ENCODE results near the gene PHYKPL. TPM values are rescaled to one million over a fixed set of nuclear protein-coding genes. Genes with fewer than 3 reads are reported as not detected.

PHYKPL gene
- total RNA-seq, 1 donor from 2014 or later = 20.5 TPM

GRCh38 chr5:178192244-178192643 lies 40.4 kb downstream of the PHYKPL start:
- Mint-ChIP-seq H3K4me1 (peaks cover 27% of the 10 kb centered on the region), H3K27ac (no peak overlapping the region), H3K27me3 (ENCODE audit: insufficient read depth, low read depth) (peaks cover 3% of the 10 kb centered on the region), H3K4me3 (no peak overlapping the region), H3K9me3 (peaks cover 11% of the 10 kb centered on the region), H3K36me3 (no peaks in the 10 kb centered on the region)
- no peaks in the 10 kb centered on the region for H3K36me3 ChIP-seq
- H3F3A ChIP-seq (ENCODE audit: low read depth) = peaks cover 17% of the 10 kb centered on the region
- no peak overlapping the region for H3K9ac ChIP-seq
- H3K27ac ChIP-seq = no peak overlapping the region
- no peak for DNase-seq (ENCODE audit: low spot score)
- H3K27me3 ChIP-seq = no peaks in the 10 kb centered on the region
- no peak for TF ChIP-seq EZH2 (IDR thresholded peaks at IDR 0.05)
- H3K4me1 ChIP-seq = peaks cover 14% of the 10 kb centered on the region
- no peak overlapping the region for H2AFZ ChIP-seq (replicated peaks)
- H3K4me2 ChIP-seq = no peak overlapping the region
- no peaks in the 10 kb centered on the region for H3K79me2 ChIP-seq (ENCODE audit: low read depth)
- no peaks in the 10 kb centered on the region for H4K20me1 ChIP-seq (ENCODE audit: low read depth)
- no peaks in the 10 kb centered on the region for H3K9me3 ChIP-seq (ENCODE audit: low read depth)
- H3K4me3 ChIP-seq = no peak overlapping the region

GRCh38 chr5:178191661-178192060 lies 40.9 kb downstream of the PHYKPL start:
- H3K4me3 ChIP-seq = no peak overlapping the region
- peaks cover 11% of the 10 kb centered on the region for H3K4me1 ChIP-seq
- H4K20me1 ChIP-seq (ENCODE audit: low read depth) = no peaks in the 10 kb centered on the region
- no peak overlapping the region for H2AFZ ChIP-seq (replicated peaks)
- no peak overlapping the region for H3K4me2 ChIP-seq
- H3K9ac ChIP-seq = no peak overlapping the region
- H3K36me3 ChIP-seq = no peaks in the 10 kb centered on the region
- H3K4me1 Mint-ChIP-seq = peaks cover 23% of the 10 kb centered on the region
- no peaks in the 10 kb centered on the region for H3K27me3 ChIP-seq
- no peaks in the 10 kb centered on the region for H3K36me3 Mint-ChIP-seq
- H3K9me3 Mint-ChIP-seq = peaks cover 11% of the 10 kb centered on the region
- TF ChIP-seq EZH2phosphoT487 (IDR thresholded peaks at IDR 0.05) (no peak), CTCF (IDR thresholded peaks at IDR 0.05) (no peak), EZH2 (IDR thresholded peaks at IDR 0.05) (no peak)
- H3K27me3 Mint-ChIP-seq (ENCODE audit: insufficient read depth, low read depth) = peaks cover 3% of the 10 kb centered on the region
- no peak for DNase-seq (ENCODE audit: low spot score)
- no peak overlapping the region for H3K27ac ChIP-seq
- peaks cover 12% of the 10 kb centered on the region for H3F3A ChIP-seq (ENCODE audit: low read depth)
- no peaks in the 10 kb centered on the region for H3K79me2 ChIP-seq (ENCODE audit: low read depth)
- no peak overlapping the region for H3K27ac Mint-ChIP-seq
- H3K9me3 ChIP-seq (ENCODE audit: low read depth) = no peaks in the 10 kb centered on the region
- H3K4me3 Mint-ChIP-seq = no peak overlapping the region

GRCh38 chr5:178189433-178189832 lies 43.2 kb downstream of the PHYKPL start:
- no peak overlapping the region for H3K27ac Mint-ChIP-seq
- no peak for DNase-seq (ENCODE audit: low spot score)

More at GRCh38 chr5:178189433-178189832, 43.2 kb downstream of the PHYKPL start:
- Histone ChIP-seq H3F3A (ENCODE audit: low read depth) (no peaks in the 10 kb centered on the region), H3K9ac (no peak overlapping the region), H3K36me3 (no peaks in the 10 kb centered on the region), H4K20me1 (ENCODE audit: low read depth) (no peaks in the 10 kb centered on the region), H3K27me3 (no peaks in the 10 kb centered on the region), H3K27ac (no peak overlapping the region), H3K79me2 (ENCODE audit: low read depth) (no peaks in the 10 kb centered on the region), H3K9me3 (ENCODE audit: low read depth) (no peaks in the 10 kb centered on the region), H3K4me1 (no peaks in the 10 kb centered on the region), H3K4me3 (no peak overlapping the region), H2AFZ (replicated peaks) (no peak overlapping the region), H3K4me2 (no peak overlapping the region)
- Mint-ChIP-seq H3K9me3 (peaks cover 7% of the 10 kb centered on the region), H3K36me3 (no peaks in the 10 kb centered on the region), H3K4me1 (peaks cover 8% of the 10 kb centered on the region), H3K27me3 (ENCODE audit: insufficient read depth, low read depth) (peaks cover 3% of the 10 kb centered on the region), H3K4me3 (no peak overlapping the region)
- no peak for TF ChIP-seq EZH2phosphoT487 (IDR thresholded peaks at IDR 0.05)
- no peak for TF ChIP-seq CTCF (IDR thresholded peaks at IDR 0.05)
- TF ChIP-seq EZH2 (IDR thresholded peaks at IDR 0.05) = no peak
